AG10803 (cell line): ENCODE measurements around the gene ST3GAL6.

Experiments used
- DNase-seq: peaks from one replicate; pipeline ENCODE4 v3.0.0; 2010; ENCODE audit warnings: low read depth
- H3K4me3 ChIP-seq: 2 replicates; pipeline ENCODE4 v1.5.1; 2011; ENCODE audit warnings: mild to moderate bottlenecking, low read length, control low read depth
- CTCF ChIP-seq: conservative IDR thresholded peaks from 2 replicates; pipeline ENCODE4 v1.5.1; 2011; ENCODE audit warnings: mild to moderate bottlenecking, low read length, control low read depth, inconsistent platforms

ST3GAL6 gene

GRCh38 chr3:98763076-98763475 is at the start of gene ST3GAL6:
ST3GAL6 (plus strand) TSS chr3:98763340; CDS start chr3:98768441, 5,101 bp downstream.
- H3K4me3 ChIP-seq: no peak within 1 kb of the TSS
- TF ChIP-seq CTCF: no peak
- DNase-seq: peak; percentile 24

GRCh38 chr3:98713984-98714383 is 49.2 kb upstream of the ST3GAL6 start:
- TF ChIP-seq CTCF: no peak
- H3K4me3 ChIP-seq: no peak overlapping the region
- no peak for DNase-seq

GRCh38 chr3:98717584-98717983 is 45.6 kb upstream of the ST3GAL6 start:
- no peak for TF ChIP-seq CTCF
- no peak for DNase-seq
- no peak overlapping the region for H3K4me3 ChIP-seq

- DNase-seq: no peak
- H3K4me3 ChIP-seq: no peak overlapping the region
- no peak for TF ChIP-seq CTCF
Observed at GRCh38 chr3:98718730-98719129, 44.4 kb upstream of the ST3GAL6 start.

GRCh38 chr3:98721776-98722175 is 41.4 kb upstream of the ST3GAL6 start:
- no peak overlapping the region for H3K4me3 ChIP-seq
- DNase-seq: no peak
- no peak for TF ChIP-seq CTCF

- H3K4me3 ChIP-seq: no peak overlapping the region
- TF ChIP-seq CTCF: no peak
- no peak for DNase-seq
Observed at GRCh38 chr3:98722389-98722788, 40.8 kb upstream of the ST3GAL6 start.

GRCh38 chr3:98725352-98725751 is 37.8 kb upstream of the ST3GAL6 start:
- no peak overlapping the region for H3K4me3 ChIP-seq
- DNase-seq: no peak
- TF ChIP-seq CTCF: no peak
